ENCODE measurements around the gene EDEM3.

Gene EDEM3

DNA sequence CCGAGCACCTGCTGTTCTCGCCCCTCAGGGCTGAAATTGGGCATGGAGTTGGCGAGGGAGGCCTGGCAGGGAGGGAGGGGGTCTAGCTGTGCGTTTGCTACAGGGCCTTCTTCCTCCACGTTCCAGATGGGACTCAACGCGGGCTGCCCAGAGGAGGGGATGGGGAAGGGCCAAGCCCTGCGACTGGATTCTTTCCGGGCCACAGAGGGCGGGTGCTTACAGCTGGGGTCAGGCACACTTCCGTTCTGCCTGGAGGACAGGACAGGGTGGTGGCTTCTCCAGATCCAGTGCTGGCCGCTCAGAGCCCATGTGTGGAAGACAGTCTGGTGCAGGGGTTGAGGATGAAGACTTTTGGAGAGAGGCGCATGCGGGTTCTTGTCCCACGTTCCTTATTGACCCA is 90.0 kb downstream of the EDEM3 start:
- no peak for DNase-seq

DNA sequence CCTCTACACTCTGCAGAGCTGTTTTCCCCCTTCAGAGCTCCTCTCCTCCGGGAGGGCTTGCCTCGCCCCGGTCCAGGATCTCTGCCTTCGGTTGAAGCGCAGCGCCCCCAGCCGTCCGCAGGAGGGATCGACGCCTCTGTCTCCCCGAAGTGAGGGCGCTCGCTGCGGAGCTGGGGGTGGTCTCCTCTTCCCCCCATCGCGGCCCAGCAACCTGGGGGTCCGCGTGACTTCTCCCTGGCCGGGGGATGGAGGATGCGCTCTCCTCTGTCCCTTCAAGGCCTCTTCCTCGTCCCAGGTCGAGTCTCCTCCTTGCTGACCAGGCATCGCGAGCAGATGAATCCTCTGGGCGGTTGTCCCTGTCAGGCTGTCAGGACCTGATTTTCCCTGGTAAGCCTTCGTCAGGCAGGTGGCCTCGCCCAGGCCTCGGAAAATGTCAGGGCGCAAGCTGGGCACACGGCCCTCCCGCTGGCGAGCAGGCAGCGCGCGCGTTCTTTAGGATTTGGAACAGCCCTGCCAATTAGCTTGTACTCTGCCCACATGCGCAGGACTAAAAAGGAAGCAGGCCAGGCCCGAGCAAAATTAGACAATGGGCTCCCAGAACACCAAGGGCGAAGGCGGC is 90.5 kb downstream of the EDEM3 start:
- peak; percentile 67 for DNase-seq

DNA sequence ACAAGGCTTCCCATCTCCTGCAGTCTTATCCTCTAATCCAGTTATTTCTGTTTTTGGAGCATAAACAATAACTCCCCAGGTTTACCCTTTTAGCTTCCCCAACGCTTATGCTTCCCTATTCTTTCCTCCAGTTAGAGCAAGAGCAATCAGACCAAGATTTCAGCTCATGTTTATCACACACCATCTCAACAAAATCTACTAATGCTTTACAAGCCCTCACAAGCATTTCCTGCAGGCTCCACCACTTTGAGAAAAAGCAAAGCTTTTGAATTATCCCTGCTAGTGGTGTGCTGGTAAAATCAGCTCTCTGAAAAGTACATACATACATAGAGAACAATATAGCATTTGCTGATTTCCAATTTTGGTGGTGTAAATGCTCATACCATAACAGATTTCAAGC is 92.9 kb downstream of the EDEM3 start:
- DNase-seq, result no peak

DNA sequence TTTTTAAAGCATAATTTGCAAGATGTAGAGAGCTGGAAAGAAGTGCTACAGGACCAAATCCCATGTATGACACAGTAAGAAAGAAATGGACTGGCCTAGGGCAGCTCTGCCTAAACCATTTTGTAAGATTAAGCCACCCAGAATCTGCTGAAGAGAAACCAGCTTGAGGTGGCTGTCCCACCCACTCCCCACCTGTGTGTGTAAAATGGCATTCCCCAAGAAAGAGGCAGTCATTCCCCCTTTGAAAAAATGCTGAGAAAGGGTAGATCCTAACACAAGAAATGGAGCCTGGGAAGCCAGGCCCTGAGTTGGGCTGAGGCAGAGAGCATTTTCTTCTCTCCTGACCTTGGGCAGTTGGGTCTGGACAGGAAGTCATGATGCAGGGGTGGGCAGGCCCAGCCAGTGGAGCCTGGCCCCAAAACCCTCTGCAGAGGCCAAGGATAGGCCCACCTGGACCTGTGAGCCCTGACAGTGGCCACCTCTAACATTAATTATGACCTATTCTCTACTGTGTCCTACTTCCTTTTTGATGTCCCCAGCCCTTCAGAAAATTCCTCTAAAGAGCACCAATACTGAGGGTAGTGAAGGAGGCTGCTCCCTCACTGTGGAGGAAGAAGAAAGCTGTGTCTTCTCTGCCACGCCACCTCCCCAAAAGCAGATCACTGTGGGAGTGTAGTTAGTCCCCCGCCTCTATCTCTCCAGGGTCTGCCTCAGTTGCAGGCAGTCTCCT is 94.0 kb downstream of the EDEM3 start:
- no peak for DNase-seq

DNA sequence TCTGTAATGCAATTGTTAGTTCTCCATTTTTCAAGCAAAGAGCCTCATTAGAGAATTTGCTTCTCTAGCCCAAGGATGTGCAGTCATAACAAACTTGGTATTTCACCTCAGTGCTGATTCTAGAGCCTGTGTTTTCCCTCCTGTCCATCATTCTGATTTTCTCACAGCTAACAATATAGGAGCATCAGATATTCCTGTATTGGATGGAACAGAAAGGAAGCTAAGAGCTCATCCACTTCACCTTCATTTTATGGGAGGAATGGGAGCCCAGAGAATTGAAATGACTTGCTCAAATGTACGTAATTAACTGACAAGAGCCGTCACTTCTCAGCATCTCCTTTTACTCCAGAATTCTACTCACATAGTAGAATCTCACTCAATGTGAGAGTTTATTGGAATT is 96.6 kb downstream of the EDEM3 start:
- DNase-seq, result no peak

DNA sequence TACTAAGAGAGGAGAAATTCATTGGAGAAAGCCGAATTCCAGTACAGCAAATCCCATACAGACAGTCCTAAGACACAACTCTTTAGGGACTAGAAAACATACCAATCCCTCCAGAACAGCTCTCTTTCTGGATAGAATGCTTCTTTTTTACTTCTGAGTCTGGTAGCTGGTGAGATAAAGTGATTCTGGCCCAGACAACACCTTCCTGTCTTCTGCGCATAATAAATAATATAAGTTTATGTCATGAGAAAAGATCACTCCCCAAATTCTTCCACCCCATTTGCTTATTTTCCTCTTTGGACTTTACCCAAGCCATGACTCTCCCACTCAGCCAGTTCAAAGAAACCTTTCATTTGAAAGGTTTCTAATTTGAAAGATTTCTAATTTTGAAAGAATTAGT is 98.4 kb downstream of the EDEM3 start:
- no peak for DNase-seq

DNA sequence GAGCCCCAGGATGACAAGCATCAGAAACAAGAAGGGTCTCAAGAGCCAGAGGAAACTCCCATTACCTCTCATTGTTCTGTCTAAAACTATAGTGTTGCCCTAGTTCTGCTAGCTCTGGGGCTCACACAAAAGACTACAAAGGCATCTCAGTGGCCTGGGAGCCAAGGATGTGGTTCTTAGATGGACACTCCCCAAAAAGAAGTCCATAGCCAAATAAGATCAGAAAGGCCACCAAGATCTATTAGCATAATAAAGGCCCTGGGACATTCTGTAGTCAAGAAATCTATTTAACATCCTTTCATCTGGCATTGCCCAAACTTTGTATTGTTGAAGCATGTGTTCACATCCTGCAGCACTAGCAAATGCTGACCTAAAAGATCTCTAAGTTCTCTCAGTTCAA is 99.5 kb downstream of the EDEM3 start:
- DNase-seq, result no peak

DNA sequence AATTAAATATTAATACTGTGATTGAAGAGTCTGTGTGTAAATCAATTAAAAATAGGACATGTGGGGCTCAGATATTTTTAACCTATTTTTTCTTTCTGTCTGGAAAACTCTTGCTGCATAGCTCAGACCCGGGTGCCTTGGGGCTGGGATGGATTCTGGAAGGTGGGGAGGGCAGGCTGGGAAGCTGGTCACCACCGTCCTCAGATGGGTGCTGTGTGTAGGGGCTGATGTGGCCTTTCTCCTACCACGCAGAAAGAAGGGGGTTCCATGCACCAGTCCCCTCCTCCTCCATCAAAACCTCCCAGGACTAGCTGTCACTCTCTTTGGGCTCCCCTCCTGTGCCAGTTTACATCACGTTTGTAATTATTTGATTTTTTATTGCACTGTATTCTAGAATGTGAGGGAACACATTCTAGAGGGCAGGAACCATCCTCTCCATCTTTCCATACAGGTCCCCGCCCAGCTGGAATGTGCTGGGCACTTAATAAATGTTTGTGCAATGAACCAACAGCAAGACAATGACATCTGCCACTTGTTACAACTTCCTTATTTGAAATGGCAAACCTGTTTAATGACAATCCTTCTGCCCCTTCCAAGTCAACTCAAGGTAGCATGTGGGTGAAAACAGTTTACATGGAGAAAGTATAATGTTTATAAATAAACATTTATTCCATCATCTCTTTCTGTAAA is 104.3 kb downstream of the EDEM3 start:
- no peak for DNase-seq

DNA sequence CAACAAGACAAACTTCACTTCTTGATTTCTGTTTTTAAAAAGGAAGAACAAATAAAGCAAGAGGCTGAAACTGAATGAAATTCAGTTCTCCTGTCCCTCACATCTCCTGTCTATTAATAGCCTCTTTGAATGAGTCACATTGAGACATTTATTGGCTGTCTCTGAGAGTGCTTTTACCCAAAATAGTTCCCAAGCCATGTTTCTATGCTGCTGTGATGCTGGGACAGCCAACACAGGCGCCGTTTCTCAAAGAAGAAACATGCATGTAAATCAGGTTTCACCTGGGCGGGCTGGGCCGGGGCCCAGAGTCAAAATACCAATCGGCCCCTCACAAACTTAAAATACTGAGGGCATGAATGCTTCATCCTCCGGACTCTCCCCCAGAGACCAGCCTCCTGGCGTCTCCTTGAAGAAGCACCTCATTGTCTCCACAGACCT is 105.2 kb downstream of the EDEM3 start:
- DNase-seq, result no peak

DNA sequence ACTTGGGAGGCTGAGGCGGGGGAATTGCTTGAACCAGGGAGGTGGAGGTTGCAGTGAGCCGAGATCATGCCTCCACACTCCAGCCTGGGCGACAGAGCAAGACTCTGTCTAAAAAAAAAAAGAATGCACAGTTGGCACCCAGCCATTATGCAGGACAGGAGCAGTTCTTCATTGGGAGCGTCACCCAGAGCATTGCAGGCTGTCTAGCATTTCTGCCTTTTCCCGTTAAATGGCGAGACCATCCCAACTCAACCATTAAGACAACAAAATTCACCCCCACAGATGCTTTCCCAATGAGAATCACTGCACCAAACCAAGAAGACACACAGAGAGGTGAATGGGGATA is 105.8 kb downstream of the EDEM3 start:
- DNase-seq, result no peak

DNA sequence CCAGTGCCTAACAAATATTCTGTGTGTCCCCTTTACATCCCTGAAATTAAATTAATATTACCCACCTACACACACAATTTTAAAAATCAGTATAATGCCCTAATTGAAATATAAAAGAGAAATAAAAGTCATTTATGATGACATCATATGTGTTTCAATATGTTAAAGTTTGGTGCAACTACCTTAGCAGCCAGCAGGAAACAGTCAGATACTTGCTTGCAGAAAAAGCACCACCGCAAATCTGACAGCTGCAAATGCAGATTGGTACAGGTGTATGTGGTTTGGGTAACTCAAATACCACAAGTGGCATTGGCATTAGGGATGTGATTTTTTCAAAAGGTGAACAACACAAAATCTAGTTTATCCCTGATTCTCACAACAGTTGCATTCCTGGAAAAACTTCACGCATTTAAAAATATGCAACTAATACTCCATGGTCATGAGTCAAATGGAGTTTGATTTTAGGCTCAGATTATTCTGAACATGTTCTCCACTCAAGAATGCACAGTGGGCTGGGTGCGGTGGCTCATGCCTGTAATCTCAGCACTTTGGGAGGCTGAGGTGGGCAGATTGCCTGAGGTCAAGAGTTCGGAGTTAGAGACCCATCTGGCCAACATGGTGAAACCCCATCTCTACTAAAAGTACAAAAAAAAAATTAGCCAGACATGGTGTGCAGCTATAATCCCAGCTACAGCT is 106.3 kb downstream of the EDEM3 start:
- DNase-seq, result no peak

DNA sequence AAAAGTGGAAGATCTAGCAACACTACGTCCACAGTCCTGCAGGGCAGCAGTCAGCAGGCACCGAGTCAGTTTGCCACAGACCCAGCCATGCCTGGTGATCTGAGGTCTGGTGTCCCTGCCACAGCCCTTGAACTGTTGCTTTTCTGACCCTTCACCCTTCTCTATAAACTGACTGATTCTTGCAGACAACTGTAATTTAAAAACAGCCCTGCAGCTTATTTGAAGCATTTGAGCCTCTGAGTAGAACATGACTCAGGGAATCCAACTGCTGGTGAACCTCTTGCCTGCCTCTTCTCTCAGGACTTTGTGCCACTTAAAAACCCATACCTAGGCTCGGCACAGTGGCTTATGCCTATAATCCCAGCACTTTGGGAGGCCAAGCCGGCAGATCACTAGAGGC is 107.2 kb downstream of the EDEM3 start:
- no peak for DNase-seq

DNA sequence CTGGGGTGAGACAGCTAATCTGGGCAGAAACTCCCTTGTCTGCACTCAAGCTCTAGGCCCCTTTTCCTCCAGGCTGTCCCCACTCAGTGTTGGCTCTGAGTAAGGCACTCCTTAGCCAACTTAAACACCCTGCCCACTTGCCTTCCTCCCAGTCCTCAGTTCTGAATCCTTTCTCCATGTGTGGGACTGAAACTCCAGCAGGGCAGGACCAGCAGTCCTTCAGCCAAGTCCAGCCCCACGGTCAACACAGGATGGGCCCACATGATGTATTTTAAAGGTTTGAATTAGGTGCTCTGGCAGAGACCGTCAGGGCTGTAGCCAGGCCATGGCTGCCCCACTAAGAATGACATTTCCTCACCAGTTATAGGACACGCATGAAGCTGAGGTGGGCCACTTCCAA is 107.8 kb downstream of the EDEM3 start:
- no peak for DNase-seq

DNA sequence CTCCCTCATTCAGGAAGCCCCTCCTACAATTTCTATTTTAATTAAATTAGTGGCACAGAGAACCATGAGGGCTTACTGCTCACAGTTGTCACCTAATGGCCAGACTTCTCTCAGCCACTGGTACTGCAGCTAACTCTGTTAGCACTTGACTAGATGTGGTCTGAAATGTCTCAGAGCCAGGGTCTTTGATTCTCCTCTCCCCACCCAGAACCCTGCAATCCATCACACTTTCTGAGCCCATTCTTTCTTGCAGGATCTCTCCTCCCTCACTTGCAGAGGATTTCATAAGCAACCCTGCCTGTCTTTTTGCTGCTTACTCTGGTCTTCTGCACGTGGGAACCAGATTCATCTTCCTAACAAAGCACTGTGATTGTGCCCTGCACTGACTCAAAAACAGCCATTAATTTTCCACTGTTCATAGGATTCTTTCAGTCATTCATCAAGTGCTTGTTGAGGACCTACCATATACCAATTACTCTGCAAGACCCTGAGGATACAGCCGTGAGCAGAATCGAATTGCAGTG is 108.4 kb downstream of the EDEM3 start:
- no peak for DNase-seq

DNA sequence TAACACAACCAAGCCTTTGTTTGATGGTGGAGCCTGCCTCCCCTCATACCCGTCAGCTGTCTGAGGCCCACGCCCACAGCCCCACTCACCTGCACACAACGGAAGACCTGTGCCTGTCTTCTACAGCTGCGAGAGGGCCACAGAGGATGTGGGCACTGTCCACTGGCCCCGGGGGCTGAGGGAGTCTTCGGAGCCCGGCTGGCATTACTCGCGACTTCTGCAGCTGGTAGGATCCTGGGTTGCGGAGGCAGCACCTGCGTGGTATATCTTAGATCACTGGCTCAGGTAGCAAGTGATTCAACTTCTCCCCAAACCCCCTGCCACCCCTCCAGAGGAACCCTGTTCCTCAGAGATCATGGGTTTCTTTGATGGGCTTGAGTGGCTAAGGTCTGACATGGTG is 109.9 kb downstream of the EDEM3 start:
- no peak for DNase-seq

DNA sequence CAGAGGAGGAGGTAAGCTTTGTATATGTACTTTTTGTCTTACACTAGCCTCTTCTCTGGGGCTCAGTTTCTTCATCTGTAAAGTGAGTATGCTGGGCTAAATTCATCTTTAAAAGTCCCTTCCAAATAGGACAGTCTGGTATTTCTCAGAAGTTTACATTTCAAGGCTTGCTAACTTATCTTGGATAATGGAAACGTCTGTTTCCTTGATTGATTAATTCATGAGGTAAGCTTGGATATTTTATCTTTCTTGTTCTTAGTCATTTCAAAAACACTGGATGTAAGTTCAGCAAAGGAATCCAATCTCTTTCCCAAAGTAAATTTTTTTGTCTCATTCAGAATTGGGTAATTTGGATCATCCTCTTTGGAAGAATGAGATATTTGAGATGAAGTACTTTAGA is 111.0 kb downstream of the EDEM3 start:
- no peak for DNase-seq

DNA sequence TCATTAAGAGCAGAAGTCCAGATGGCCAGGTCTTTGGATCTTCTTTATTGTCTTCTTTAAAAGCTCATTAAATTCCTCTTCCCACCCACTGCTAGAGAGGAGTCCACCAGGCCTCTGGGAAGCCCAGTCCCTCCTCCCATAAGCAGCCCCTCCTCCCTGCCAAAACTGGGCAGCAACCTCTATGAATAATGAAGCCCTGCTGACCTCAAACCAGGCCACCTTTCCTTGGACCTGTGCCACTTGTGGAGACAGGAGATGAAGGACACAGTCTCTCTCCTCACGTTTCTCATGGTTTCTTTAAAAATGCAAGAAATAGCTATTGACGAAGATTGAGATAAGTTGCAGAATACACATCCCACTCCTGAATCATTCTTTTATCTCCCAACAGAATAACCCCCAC is 112.8 kb downstream of the EDEM3 start:
- no peak for DNase-seq

DNA sequence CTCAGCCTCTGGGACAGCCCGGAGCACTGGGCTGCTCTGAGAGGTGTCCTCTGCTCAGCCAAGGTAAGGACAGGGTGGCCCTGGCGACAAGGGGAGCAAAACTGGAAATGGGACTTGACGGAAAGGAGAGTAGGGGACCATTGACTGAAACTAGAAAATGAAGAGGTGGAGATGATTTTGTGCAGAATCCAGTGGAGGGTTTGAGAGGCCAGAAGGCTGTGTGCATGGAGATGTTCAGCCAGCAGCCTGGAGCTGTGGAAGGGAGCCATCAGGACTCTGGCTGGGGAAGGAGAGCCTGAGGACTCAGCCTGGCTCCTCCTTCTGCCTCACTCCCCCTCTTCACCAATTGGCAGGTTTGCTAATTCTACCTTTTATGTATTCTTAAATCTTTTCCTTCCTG is 114.2 kb downstream of the EDEM3 start:
- no peak for DNase-seq
